Thoracic aorta (tissue), 2 donors: ENCODE data around the gene KLHL29. TPM values are rescaled to one million over a fixed set of nuclear protein-coding genes. Genes with fewer than 3 reads are reported as not detected.

Experiments
- ATAC-seq: fragments of 150-250 bp; one replicate; pipeline ENCODE4 v1.8.0; 2017; ENCODE audit warnings: low read depth; ENCODE audit not compliant: insufficient number of reproducible peaks, low FRiP score
- DNase-seq: peaks from one replicate; pipeline ENCODE4 v3.0.0-alpha.2; 2020; ENCODE audit warnings: low spot score
- H3K27ac ChIP-seq, 2 donors: fragments of 200-600 bp; sonication (generic); 1 replicate in 1 of 2; 2 replicates in 1 of 2; pipeline ENCODE4 v1.5.1; 2016; ENCODE audit warnings: mild to moderate bottlenecking in 2 of 2, moderate library complexity in 2 of 2
- H3K27me3 ChIP-seq: fragments of 200-600 bp; sonication (generic); replicated peaks from 2 replicates; pipeline ENCODE4 v1.6.0; 2016; ENCODE audit warnings: mild to moderate bottlenecking; ENCODE audit not compliant: insufficient read depth
- H3K36me3 ChIP-seq: fragments of 200-600 bp; sonication (generic); one replicate; pipeline ENCODE4 v1.5.1; 2016
- H3K4me1 ChIP-seq, 2 donors: fragments of 200-600 bp; sonication (generic); 1 replicate in 1 of 2; 2 replicates in 1 of 2; pipeline versions ENCODE4 v1.5.1 to v1.6.0; 2016; ENCODE audit warnings: low read depth in 2 of 2, mild to moderate bottlenecking in 1 of 2; ENCODE audit not compliant: control insufficient read depth in 1 of 2
- H3K4me3 ChIP-seq: fragments of 200-600 bp; sonication (generic); 2 replicates; pipeline ENCODE4 v1.5.1; 2016; ENCODE audit warnings: mild to moderate bottlenecking
- H3K9me3 ChIP-seq: fragments of 200-600 bp; sonication (generic); 2 replicates; pipeline ENCODE4 v1.5.1; 2016
- CTCF ChIP-seq: fragments of 200-600 bp; sonication (generic); IDR thresholded peaks from one replicate; pipeline ENCODE4 v1.5.1; 2019; ENCODE audit warnings: antibody characterized with exemption
- total RNA-seq, 2 donors: library from RNA; depleted of rRNA; stranded (reverse); fragments of >200 nt; gene quantifications; one replicate each; pipeline versions ENCODE4 v1.1.0 to v1.2.3, GENCODE V29; 2016

Gene KLHL29
- total RNA-seq, 2 donors from 2014 or later, result 18.5 to 24.4 TPM

- H3K4me1 ChIP-seq, result no peaks in the 10 kb centered on the region
- no peak for DNase-seq
- no peaks in the 10 kb centered on the region for H3K9me3 ChIP-seq
- no peak for TF ChIP-seq CTCF
- H3K27ac ChIP-seq, result no peak overlapping the region
- no peaks in the 10 kb centered on the region for H3K36me3 ChIP-seq
- no peak for ATAC-seq
- no peaks in the 10 kb centered on the region for H3K27me3 ChIP-seq
- H3K4me3 ChIP-seq, result no peak overlapping the region
These were observed 271.6 kb downstream of the KLHL29 start for GRCh38 chr2:23656597-23656973.

GRCh38 chr2:23657371-23657770, 272.4 kb downstream of the KLHL29 start:
- Histone ChIP-seq H3K9me3 (no peaks in the 10 kb centered on the region), H3K27ac (no peak overlapping the region), H3K27me3 (no peaks in the 10 kb centered on the region), H3K4me1 (no peaks in the 10 kb centered on the region), H3K4me3 (no peak overlapping the region), H3K36me3 (no peaks in the 10 kb centered on the region)
- no peak for ATAC-seq
- no peak for TF ChIP-seq CTCF
- DNase-seq, result no peak

DNA sequence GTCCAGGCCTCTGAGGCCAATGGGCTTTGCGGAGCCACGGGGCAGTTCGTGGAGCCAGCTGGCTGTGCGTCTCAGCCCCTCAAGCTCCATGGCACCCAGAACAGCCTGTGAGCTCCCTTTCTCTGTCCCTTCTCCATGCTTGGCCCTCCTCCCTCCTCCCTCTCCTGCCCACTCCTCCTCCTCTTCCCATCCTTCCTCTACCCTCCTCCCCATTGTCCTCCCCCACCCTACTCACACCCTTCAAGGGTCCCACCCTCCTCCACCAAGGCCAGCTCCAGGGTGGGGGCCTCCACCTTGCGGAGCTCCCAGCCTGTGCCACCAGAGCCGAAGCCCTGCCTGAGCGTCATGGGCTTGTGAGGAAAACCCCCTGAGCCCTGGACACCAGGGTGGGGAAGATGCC, 273.0 kb downstream of the KLHL29 start:
- no peak for TF ChIP-seq CTCF
- Histone ChIP-seq H3K4me1 (peaks cover 0 to 2% of the 10 kb centered on the region in 2 donors), H3K9me3 (no peaks in the 10 kb centered on the region), H3K36me3 (no peaks in the 10 kb centered on the region), H3K27ac (no peak overlapping the region), H3K27me3 (no peaks in the 10 kb centered on the region), H3K4me3 (no peak overlapping the region)
- ATAC-seq, result no peak
- DNase-seq, result no peak

- Histone ChIP-seq H3K36me3 (no peaks in the 10 kb centered on the region), H3K27ac (no peak overlapping the region), H3K9me3 (no peaks in the 10 kb centered on the region), H3K4me3 (no peak overlapping the region), H3K27me3 (no peaks in the 10 kb centered on the region), H3K4me1 (peaks cover 0 to 4% of the 10 kb centered on the region in 2 donors)
- no peak for ATAC-seq
- DNase-seq, result no peak
- TF ChIP-seq CTCF, result no peak
These were observed 273.5 kb downstream of the KLHL29 start for GRCh38 chr2:23658466-23658942.

DNA sequence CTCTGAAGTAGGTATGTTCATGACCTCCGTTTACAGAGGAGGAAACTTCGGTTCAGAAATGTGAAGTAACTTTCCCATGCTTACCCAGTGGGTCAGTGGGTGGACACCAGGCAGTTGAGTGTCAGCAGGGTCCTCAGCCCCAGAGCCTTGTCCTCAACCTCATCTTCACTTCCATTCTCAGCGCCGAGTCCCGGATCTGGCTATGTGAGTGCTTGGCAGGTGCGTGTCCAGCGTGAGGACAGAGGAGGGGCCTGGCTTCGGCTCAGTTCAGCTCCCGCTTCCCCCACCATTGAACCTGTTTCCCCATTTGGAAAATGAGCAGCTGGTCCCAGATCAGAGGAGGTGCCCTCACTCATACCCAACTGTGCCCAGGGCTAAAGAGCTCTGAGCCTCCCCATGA, 274.3 kb downstream of the KLHL29 start:
- no peak for ATAC-seq
- DNase-seq, result no peak
- Histone ChIP-seq H3K4me1 (peaks cover 3 to 11% of the 10 kb centered on the region in 2 donors), H3K36me3 (no peaks in the 10 kb centered on the region), H3K27me3 (no peaks in the 10 kb centered on the region), H3K27ac (no peak overlapping the region), H3K9me3 (no peaks in the 10 kb centered on the region), H3K4me3 (no peak overlapping the region)
- no peak for TF ChIP-seq CTCF
